H1 (cell line): ENCODE measurements around the gene KCTD20. TPM values are rescaled to one million over a fixed set of nuclear protein-coding genes. Genes with fewer than 3 reads are reported as not detected.

Experiments
- BACH1 ChIP-seq: IDR thresholded peaks from 2 replicates; pipeline ENCODE4 v1.6.1; 2012; ENCODE audit warnings: low read length, improper control_type of control experiment
- FOSL1 ChIP-seq: IDR thresholded peaks from 2 replicates; pipeline ENCODE4 v1.6.1; 2011; ENCODE audit warnings: mild to moderate bottlenecking, low read depth, low read length, moderate library complexity; ENCODE audit not compliant: insufficient read depth
- JUND ChIP-seq: IDR thresholded peaks from 2 replicates; pipeline ENCODE4 v1.6.1; 2011; ENCODE audit warnings: mild to moderate bottlenecking, improper control_type of control experiment, low read length
- NANOG ChIP-seq: IDR thresholded peaks from 2 replicates; pipeline ENCODE4 v1.6.1; 2011; ENCODE audit warnings: low read length, low read depth, mild to moderate bottlenecking, inconsistent platforms; ENCODE audit not compliant: insufficient read depth, poor library complexity, severe bottlenecking
- RBBP5 ChIP-seq: IDR thresholded peaks from 2 replicates; pipeline ENCODE4 v1.7.1; 2012; ENCODE audit warnings: low read depth, mild to moderate bottlenecking, inconsistent platforms, low read length, moderate library complexity, borderline replicate concordance
- SAP30 ChIP-seq: fragments of 300-600 bp; sonication (generic); IDR thresholded peaks from 2 replicates; pipeline ENCODE4 v1.7.1; 2012; ENCODE audit warnings: low read length, moderate library complexity, mild to moderate bottlenecking, inconsistent platforms; ENCODE audit not compliant: insufficient read depth, insufficient replicate concordance
- SIRT6 ChIP-seq: IDR thresholded peaks from one replicate; pipeline ENCODE4 v1.7.1; 2012; ENCODE audit warnings: low read length, inconsistent platforms
- SRF ChIP-seq: IDR thresholded peaks from 2 replicates; pipeline ENCODE4 v1.6.1; 2011; ENCODE audit warnings: mild to moderate bottlenecking, low read depth, low read length, moderate library complexity
- polyA plus RNA-seq, 7 experiments: library from polyadenylated mRNA; depleted of rRNA in 3 of 7; stranded (reverse) in 5 of 7; unstranded in 2 of 7; fragments of >200 nt in 5 of 7; fragments of 200-250 nt in 2 of 7; gene quantifications; 1 replicate in 5 of 7; 2 replicates in 1 of 7; 4 replicates in 1 of 7; pipeline versions ENCODE4 v1.2.1 to v1.2.3, GENCODE V29; 2011 to 2013; ENCODE audit warnings: missing spikeins in 2 of 7, mixed read lengths in 2 of 7
- total RNA-seq: library from RNA; stranded (reverse); fragmentation: NEBNext Ultra II Directional; extraction: Animal tissue kit (Norgen Biotek cat#: 25700); gene quantifications from 2 replicates; pipeline ENCODE4 v1.2.1, GENCODE V29; 2021

KCTD20 gene
- total and polyA plus RNA-seq, 2 of the 8 experiments (the other 6 are each of a cell fraction or from before 2014, with no cell fraction given) = 10.1 to 26.2 TPM

GRCh38 chr6:36441307-36441894 lies 1.4 kb upstream of the KCTD20 start (continued):
- TF ChIP-seq JUND = peak; percentile 56; the same call in 1 of the 2 replicates
- TF ChIP-seq SAP30 = no peak
- TF ChIP-seq NANOG = no peak
- no peak for TF ChIP-seq FOSL1
- no peak for TF ChIP-seq SRF
- no peak; the same call in 1 of the 2 replicates for TF ChIP-seq BACH1
- TF ChIP-seq RBBP5 = no peak
- TF ChIP-seq SIRT6 = no peak
- TF ChIP-seq, all 59 proteins: peak for 5
